ENCODE measurements around the gene PRR19. TPM values are rescaled to one million over a fixed set of nuclear protein-coding genes. Genes with fewer than 3 reads are reported as not detected.

Gene PRR19
- total RNA-seq, 2 donors from 2014 or later: 0.64 to 1.0 TPM

- ATAC-seq (no peak), DNase-seq (ENCODE audit: low spot score) (no peak)
- H3K27me3 Mint-ChIP-seq: no peaks in the 10 kb centered on the region
- H3K27ac Mint-ChIP-seq: no peak overlapping the region
- H3K36me3 Mint-ChIP-seq: no peaks in the 10 kb centered on the region
- no peaks in the 10 kb centered on the region for H3K9me3 Mint-ChIP-seq
- no peak overlapping the region for H3K4me3 Mint-ChIP-seq
- peaks cover 0 to 31% of the 10 kb centered on the region in 2 donors for H3K4me1 Mint-ChIP-seq (ENCODE audit: low read depth in 2 of 2)
Observed at GRCh38 chr19:42267644-42268141, 34.2 kb upstream of the PRR19 start.

- peak; percentile 100 for DNase-seq (ENCODE audit: low spot score)
- ATAC-seq: peak; percentile 79 to 84
- Mint-ChIP-seq H3K9me3 (no peaks in the 10 kb centered on the region), H3K27ac (no peak overlapping the region), H3K4me1 (ENCODE audit: low read depth in 2 of 2) (peaks cover 0 to 31% of the 10 kb centered on the region in 2 donors), H3K27me3 (no peaks in the 10 kb centered on the region), H3K36me3 (no peaks in the 10 kb centered on the region), H3K4me3 (no peak overlapping the region)
Observed at GRCh38 chr19:42268142-42268703, 33.7 kb upstream of the PRR19 start.

- Mint-ChIP-seq H3K36me3 (no peaks in the 10 kb centered on the region), H3K27me3 (no peaks in the 10 kb centered on the region), H3K27ac (no peak within 1 kb of the TSS), H3K9me3 (no peaks in the 10 kb centered on the region), H3K4me3 (no peak within 1 kb of the TSS), H3K4me1 (ENCODE audit: low read depth in 2 of 2) (peaks cover 0 to 31% of the 10 kb centered on the region in 2 donors)
- DNase-seq (ENCODE audit: low spot score) (peak; percentile 99), ATAC-seq (peak; percentile 91)
Observed at GRCh38 chr19:42268704-42269477, 33.0 kb upstream of the PRR19 start, which contains the start of gene CIC. Gene CIC (plus strand): TSS chr19:42269252. CDS start chr19:42271784, 2,532 bp downstream.

- ATAC-seq (no peak), DNase-seq (ENCODE audit: low spot score) (no peak)
- Mint-ChIP-seq H3K4me1 (ENCODE audit: low read depth in 2 of 2) (peaks cover 5 to 35% of the 10 kb centered on the region in 2 donors), H3K9me3 (no peaks in the 10 kb centered on the region), H3K27ac (no peak overlapping the region), H3K36me3 (no peaks in the 10 kb centered on the region), H3K27me3 (no peaks in the 10 kb centered on the region), H3K4me3 (no peak overlapping the region)
Observed at GRCh38 chr19:42269478-42270345, 32.2 kb upstream of the PRR19 start.

GRCh38 chr19:42270346-42271044, 31.4 kb upstream of the PRR19 start:
- Mint-ChIP-seq H3K27me3 (no peaks in the 10 kb centered on the region), H3K27ac (no peak overlapping the region), H3K36me3 (no peaks in the 10 kb centered on the region), H3K9me3 (no peaks in the 10 kb centered on the region), H3K4me3 (no peak overlapping the region), H3K4me1 (ENCODE audit: low read depth in 2 of 2) (peaks cover 11 to 42% of the 10 kb centered on the region in 2 donors)
- DNase-seq (ENCODE audit: low spot score) (peak; percentile 85), ATAC-seq (peak in 1 of 2 donors; percentile 0)

GRCh38 chr19:42271045-42271419, 30.9 kb upstream of the PRR19 start:
- no peaks in the 10 kb centered on the region for H3K27me3 Mint-ChIP-seq
- no peak overlapping the region for H3K27ac Mint-ChIP-seq
- H3K4me1 Mint-ChIP-seq (ENCODE audit: low read depth in 2 of 2): peaks cover 15 to 46% of the 10 kb centered on the region in 2 donors
- no peak overlapping the region for H3K4me3 Mint-ChIP-seq
- no peak for ATAC-seq
- peaks cover 3% of the 10 kb centered on the region for H3K36me3 Mint-ChIP-seq
- no peaks in the 10 kb centered on the region for H3K9me3 Mint-ChIP-seq
- no peak for DNase-seq (ENCODE audit: low spot score)

GRCh38 chr19:42271861-42272534, 29.9 kb upstream of the PRR19 start:
- Mint-ChIP-seq H3K4me1 (ENCODE audit: low read depth in 2 of 2) (peaks cover 19 to 49% of the 10 kb centered on the region in 2 donors), H3K4me3 (no peak overlapping the region), H3K27me3 (no peaks in the 10 kb centered on the region), H3K36me3 (peaks cover 5% of the 10 kb centered on the region), H3K27ac (no peak overlapping the region), H3K9me3 (no peaks in the 10 kb centered on the region)
- no peak for ATAC-seq
- DNase-seq (ENCODE audit: low spot score): no peak

- H3K36me3 Mint-ChIP-seq: peaks cover 5% of the 10 kb centered on the region
Observed at GRCh38 chr19:42272535-42272897, 29.4 kb upstream of the PRR19 start.

GRCh38 chr19:42272989-42273406, 28.9 kb upstream of the PRR19 start:
- peaks cover 20 to 49% of the 10 kb centered on the region in 2 donors for H3K4me1 Mint-ChIP-seq (ENCODE audit: low read depth in 2 of 2)
- H3K9me3 Mint-ChIP-seq: no peaks in the 10 kb centered on the region
- H3K27ac Mint-ChIP-seq: no peak overlapping the region
- H3K36me3 Mint-ChIP-seq: peaks cover 5% of the 10 kb centered on the region
- DNase-seq (ENCODE audit: low spot score) (no peak), ATAC-seq (no peak)
- no peaks in the 10 kb centered on the region for H3K27me3 Mint-ChIP-seq
- H3K4me3 Mint-ChIP-seq: no peak overlapping the region

More at GRCh38 chr19:42272535-42272897, 29.4 kb upstream of the PRR19 start:
- H3K4me1 Mint-ChIP-seq (ENCODE audit: low read depth in 2 of 2): peaks cover 19 to 51% of the 10 kb centered on the region in 2 donors
- no peak for ATAC-seq
- H3K27me3 Mint-ChIP-seq: no peaks in the 10 kb centered on the region
- no peak overlapping the region for H3K27ac Mint-ChIP-seq
- H3K9me3 Mint-ChIP-seq: no peaks in the 10 kb centered on the region
- DNase-seq (ENCODE audit: low spot score): no peak
- no peak overlapping the region for H3K4me3 Mint-ChIP-seq

- no peak overlapping the region for H3K27ac Mint-ChIP-seq
- H3K9me3 Mint-ChIP-seq: no peaks in the 10 kb centered on the region
- H3K4me1 Mint-ChIP-seq (ENCODE audit: low read depth in 2 of 2): peaks cover 25 to 52% of the 10 kb centered on the region in 2 donors
- peaks cover 5% of the 10 kb centered on the region for H3K36me3 Mint-ChIP-seq
- no peak overlapping the region for H3K4me3 Mint-ChIP-seq
- no peaks in the 10 kb centered on the region for H3K27me3 Mint-ChIP-seq
- ATAC-seq (no peak), DNase-seq (ENCODE audit: low spot score) (no peak)
Observed at GRCh38 chr19:42273407-42274064, 28.4 kb upstream of the PRR19 start.

GRCh38 chr19:42274065-42274682, 27.8 kb upstream of the PRR19 start:
- ATAC-seq (no peak), DNase-seq (ENCODE audit: low spot score) (no peak)
- no peaks in the 10 kb centered on the region for H3K9me3 Mint-ChIP-seq
- H3K27ac Mint-ChIP-seq: peak overlapping the region in 1 of 2 donors; percentile 83
- no peaks in the 10 kb centered on the region for H3K27me3 Mint-ChIP-seq
- peaks cover 32 to 58% of the 10 kb centered on the region in 2 donors for H3K4me1 Mint-ChIP-seq (ENCODE audit: low read depth in 2 of 2)
- H3K36me3 Mint-ChIP-seq: peaks cover 5% of the 10 kb centered on the region
- H3K4me3 Mint-ChIP-seq: no peak overlapping the region

- no peak for ATAC-seq
- Mint-ChIP-seq H3K9me3 (no peaks in the 10 kb centered on the region), H3K4me1 (ENCODE audit: low read depth in 2 of 2) (peaks cover 38 to 56% of the 10 kb centered on the region in 2 donors)
Observed at GRCh38 chr19:42275103-42275502, 26.8 kb upstream of the PRR19 start.

More at GRCh38 chr19:42275103-42275502, 26.8 kb upstream of the PRR19 start:
- no peaks in the 10 kb centered on the region for H3K27me3 Mint-ChIP-seq
- H3K36me3 Mint-ChIP-seq: peaks cover 5% of the 10 kb centered on the region
- no peak for DNase-seq (ENCODE audit: low spot score)
- peak overlapping the region; percentile 18 to 83 for H3K27ac Mint-ChIP-seq
- H3K4me3 Mint-ChIP-seq: peak overlapping the region; percentile 28
